ENCODE data around the gene RABGAP1.

- TF ChIP-seq CTCF (conservative IDR thresholded peaks at IDR 0.05) (no peak), EZH2 (IDR thresholded peaks at IDR 0.05; ENCODE audit: low read depth) (no peak)
Observed at GRCh38 chr9:122948313-122948712, 7.5 kb downstream of the RABGAP1 start.
